GM18858 (cell line): ENCODE data around the gene ABCB8.

ENCODE experiments used
- ATAC-seq: cut with Tn5 transposase; IDR thresholded peaks from one replicate; pipeline ENCODE4 v1.9.1; 2021; ENCODE audit not compliant: unreplicated experiment

Gene ABCB8

GRCh38 chr7:151070574-151070960 is 42.3 kb downstream of the ABCB8 start:
- ATAC-seq, result no peak

- ATAC-seq, result no peak
These were observed 43.0 kb downstream of the ABCB8 start for GRCh38 chr7:151071032-151071866.

GRCh38 chr7:151073990-151074389 is 45.7 kb downstream of the ABCB8 start:
- no peak for ATAC-seq

- no peak for ATAC-seq
These were observed 46.8 kb downstream of the ABCB8 start for GRCh38 chr7:151074817-151075661.

- ATAC-seq, result no peak
These were observed 47.4 kb downstream of the ABCB8 start for GRCh38 chr7:151075662-151075971.

- no peak for ATAC-seq
These were observed 47.8 kb downstream of the ABCB8 start for GRCh38 chr7:151075978-151076426.

- no peak for ATAC-seq
These were observed 48.8 kb downstream of the ABCB8 start for GRCh38 chr7:151076863-151077704.

- ATAC-seq, result no peak
These were observed 49.5 kb downstream of the ABCB8 start for GRCh38 chr7:151077705-151078232.

GRCh38 chr7:151078233-151079040 is 50.2 kb downstream of the ABCB8 start:
- ATAC-seq, result no peak

GRCh38 chr7:151079199-151079910 is 51.1 kb downstream of the ABCB8 start:
- no peak for ATAC-seq

- peak; percentile 3 for ATAC-seq
These were observed 51.8 kb downstream of the ABCB8 start for GRCh38 chr7:151080067-151080521.

- ATAC-seq, result peak; percentile 69
These were observed 52.4 kb downstream of the ABCB8 start, which contains the start of gene FASTK for GRCh38 chr7:151080522-151081169. Gene FASTK (minus strand): TSS chr7:151080809. CDS start chr7:151080766, 43 bp downstream.

GRCh38 chr7:151081170-151082101 is 53.2 kb downstream of the ABCB8 start:
- no peak for ATAC-seq

GRCh38 chr7:151082141-151083070 is 54.2 kb downstream of the ABCB8 start:
- ATAC-seq, result no peak

GRCh38 chr7:151083071-151083823 is 55.0 kb downstream of the ABCB8 start, which contains the start of gene TMUB1:
Gene TMUB1 (minus strand): TSS chr7:151083493. CDS start chr7:151082563, 930 bp downstream.
- peak; percentile 39 for ATAC-seq

GRCh38 chr7:151083824-151084160 is 55.5 kb downstream of the ABCB8 start:
- ATAC-seq, result no peak
